A172 (cell line): ENCODE data around the gene AMFR. TPM values are rescaled to one million over a fixed set of nuclear protein-coding genes. Genes with fewer than 3 reads are reported as not detected.
A peak's percentile ranks its signal among the peaks of the same experiment; 100 is the strongest.

Experiments used
- DNase-seq: peaks from one replicate; pipeline ENCODE4 v3.0.0-alpha.2; 2015; ENCODE audit warnings: low spot score
- total RNA-seq: library from RNA; depleted of rRNA; stranded (reverse); fragments of >200 nt; shearing (Covaris generic); gene quantifications from 2 replicates; pipeline ENCODE4 v1.2.3, GENCODE V29; 2014

AMFR gene
- total RNA-seq, 1 experiment from 2014 or later = 172 TPM

DNA sequence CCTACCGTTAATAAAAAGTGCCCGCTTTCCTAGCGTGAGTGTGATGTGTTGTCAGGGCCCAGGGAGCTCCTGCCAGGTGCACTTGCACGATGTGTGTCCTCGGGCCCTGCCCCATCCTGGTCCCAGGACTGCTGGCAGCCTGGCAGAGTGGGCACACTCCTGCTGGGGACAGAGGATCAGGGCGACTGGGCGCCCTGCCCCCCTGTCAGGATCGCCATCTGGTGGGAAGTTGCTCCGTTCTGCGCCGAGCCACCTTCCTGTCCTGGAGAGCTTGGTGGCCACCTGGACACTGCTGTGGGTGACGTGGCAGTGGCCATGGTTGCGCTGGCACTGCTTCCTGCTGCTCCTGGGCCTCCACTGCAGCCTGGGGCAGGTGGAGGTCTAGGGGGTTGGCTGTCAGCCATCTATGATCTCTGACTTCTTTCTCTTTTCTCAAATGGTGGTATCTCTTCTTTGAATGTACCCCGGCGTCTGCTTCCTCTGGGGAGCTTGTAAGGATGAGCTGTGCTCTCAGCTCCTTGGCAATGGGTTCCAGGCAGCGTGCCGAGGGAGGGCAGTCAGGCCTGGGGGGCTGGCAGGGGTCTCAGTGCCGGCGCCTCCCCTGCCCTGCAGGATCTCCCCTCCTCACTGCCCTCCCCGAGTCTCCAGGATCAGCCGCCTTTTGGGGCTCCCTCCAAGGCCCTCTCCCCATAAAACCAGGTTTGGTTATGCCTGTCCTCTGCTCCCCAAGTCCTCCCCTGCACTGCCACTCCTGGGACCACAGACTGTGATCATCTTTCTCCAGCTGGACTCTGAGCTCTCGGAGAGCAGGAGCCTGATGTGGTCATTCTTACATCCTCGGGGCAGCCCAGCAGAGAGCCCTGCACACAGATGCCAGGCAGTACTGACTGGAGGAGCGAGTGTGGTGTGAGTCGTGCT is 76.9 kb downstream of the AMFR start:
- DNase-seq = no peak

DNA sequence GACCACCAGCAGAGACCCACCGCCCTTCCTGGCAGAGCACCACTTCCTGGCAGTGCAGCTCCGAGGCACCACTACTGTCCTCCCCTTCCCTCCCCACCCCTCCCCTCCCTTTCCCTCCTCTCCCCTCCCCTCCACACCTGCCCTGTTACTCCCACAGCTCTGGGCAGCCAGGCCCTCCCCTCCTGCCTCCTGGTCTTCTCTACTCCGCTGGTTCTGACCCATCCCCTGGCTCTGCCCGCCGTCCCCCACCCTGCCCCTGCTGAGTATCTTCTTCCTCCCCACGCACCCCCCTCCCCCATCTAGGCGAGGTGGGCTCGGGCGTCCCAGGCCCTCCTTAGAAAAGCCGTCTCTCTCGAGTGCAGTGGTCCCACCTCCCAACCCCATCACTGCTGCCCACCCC is 77.7 kb downstream of the AMFR start:
- DNase-seq = no peak

DNA sequence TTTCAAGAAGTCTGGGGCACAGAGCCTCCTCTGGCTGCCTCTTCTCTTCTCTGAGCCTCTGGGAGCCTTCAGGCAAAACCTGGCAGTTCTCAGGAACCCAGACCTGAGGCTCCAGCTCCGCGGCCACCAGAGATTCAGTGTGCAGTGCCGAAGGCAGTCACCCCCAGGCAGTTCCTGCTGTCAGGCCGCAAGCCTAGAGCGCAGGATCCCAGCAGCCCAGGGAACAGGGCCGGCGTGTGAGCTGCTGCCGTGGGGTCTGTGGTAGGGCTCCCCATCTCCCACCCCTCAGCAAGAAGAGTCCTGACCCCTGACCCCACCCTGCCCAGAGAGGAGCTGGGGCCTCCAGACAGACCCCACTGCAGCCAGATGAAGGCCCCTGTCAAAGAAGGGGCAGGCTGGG is 78.2 kb downstream of the AMFR start:
- no peak for DNase-seq

DNA sequence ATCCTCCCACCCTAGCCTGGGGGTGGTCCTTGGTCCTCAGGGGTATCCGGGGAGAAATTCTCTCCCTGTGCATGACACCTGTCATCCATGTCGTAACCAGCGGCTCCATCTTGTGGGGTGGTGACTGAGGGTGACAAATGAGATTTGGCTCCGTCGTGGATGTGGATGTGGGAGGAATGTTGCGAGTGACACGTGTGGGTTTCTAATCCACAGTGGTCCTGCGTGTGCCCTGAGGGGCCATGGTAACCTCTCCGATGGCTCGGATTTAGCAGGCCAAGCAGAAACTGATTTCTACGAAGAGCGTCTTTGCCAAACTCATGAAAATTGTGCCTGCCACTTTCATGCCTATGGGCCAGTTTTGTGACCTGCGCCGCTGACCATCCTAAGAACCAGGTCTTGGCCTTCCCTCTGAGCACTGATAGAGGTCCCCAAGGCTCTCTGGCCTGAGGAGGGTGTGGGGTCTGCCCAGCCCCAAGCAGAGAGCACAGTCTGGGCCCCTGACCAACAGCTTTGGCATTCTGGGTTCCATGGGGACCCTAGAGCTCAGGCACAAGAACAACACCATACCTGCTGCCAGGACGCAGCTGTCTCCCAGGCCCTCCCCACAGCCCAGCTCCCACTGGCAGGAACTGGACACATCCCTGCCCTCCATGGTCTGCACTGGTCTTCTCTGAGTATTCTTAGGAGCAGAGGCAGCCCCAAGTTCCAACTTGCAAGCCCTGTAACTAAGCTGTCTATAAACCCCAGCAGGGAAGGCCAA is 79.0 kb downstream of the AMFR start:
- no peak for DNase-seq

DNA sequence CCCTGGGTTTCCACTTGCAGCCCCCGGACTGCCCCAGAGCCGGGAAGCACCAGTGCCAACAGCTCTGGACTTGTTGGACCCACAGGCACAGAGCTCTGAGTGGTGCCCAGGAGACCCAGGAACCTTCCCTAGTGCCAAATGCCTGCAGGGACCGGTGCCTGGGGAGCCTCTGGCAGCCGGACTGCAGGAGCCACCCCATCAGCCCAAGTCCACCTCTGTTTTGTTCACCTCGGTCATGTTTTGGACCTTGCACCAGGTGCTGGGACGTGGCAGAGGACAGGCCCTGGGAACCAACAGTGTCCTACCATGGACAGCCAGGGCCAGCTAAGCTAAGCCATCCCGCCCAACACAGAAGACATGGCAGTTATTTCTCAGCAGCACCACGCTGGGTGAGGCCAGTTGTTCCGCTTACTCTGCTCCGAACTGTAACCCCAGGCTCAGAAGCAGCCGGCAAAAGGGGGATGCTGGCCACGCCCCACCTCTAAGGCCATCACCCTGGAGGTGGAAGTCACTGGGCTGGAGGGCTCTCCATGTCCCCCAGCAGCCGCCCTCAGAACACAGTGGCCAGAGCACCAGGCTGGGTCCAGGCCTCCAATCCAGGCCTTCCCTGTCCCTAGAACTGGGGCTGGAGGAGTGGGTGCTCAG is 79.8 kb downstream of the AMFR start:
- DNase-seq = no peak

DNA sequence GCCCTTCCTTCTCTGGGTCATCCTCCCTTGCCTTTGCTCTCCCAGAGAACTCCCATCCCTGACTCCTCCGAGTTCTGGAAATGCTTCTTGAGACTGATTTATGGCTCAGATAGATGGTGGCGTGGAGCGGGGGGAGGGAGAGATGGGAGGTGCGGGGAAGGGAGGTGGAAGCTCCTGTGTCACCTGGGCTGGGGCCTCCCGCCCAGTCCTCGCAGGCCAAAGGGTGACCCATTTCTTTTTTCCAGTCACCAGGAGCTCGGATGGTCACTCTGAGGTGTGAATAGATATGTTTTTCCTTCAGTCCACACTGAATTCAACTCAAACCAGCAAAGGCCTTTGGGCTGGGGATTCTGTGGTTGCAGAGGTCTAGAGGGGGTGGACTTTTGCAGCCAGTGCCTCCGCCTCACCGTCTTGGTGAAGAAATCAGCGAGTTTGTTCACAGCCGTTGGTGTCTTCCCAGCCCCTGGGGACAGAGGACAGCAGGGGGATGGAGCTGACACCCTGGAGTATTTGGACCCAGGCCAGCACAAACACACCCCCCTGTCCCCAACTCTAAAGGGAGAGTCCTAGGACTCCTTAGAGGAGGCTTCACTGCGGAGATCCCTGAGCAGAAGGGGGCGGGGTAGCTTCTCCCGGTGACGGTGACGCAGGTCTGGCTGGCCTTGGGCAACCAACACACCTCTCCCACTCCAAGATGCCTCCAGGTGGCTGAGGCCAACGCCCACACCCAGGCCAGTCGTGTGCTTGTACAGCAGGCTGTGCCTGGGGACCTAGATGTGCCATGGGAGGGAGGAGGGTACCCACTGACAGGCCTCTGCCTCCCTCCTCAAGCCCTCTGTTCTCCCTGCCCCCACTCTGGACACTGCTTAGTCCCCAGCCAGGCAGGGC is 80.6 kb downstream of the AMFR start:
- peak; percentile 19 for DNase-seq

DNA sequence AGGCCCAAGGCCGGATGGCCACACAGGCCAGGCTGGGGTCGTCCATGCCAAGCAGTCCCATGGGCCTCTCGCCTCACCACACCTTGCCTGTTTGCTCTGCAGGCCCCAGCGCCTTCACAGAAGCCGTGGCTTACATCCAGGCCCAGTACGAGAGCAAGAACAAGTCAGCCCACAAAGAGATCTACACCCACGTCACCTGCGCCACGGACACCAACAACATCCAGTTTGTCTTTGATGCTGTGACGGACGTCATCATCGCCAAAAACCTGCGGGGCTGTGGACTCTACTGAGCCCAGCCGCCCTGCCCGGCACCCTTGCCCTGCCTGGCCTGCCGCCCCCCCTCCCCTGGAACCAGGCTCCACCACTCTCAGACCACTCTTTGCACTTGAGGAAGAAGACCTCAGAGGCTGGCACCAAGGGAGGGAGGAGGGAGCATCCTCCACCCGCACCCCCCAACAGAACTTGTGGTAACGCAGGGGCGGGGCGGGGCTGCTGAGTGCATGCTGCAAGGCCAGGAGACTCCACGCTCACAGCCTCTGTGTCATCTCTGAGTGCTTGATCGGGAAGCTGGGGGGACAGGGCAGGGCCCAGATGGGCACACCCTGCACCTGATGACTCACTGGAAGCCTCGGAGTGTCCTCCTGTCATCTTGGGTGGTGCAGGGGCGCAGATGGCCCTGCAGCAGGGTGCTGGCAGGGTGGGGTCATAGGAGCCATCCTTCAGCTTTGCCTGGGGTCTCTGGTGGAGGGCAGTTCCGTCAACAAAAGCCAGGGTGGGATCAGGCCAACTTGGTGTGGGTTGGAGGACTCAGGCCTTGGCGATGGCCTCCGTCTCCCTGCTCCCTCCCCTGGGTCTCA is 81.5 kb downstream of the AMFR start:
- peak; percentile 89 for DNase-seq

DNA sequence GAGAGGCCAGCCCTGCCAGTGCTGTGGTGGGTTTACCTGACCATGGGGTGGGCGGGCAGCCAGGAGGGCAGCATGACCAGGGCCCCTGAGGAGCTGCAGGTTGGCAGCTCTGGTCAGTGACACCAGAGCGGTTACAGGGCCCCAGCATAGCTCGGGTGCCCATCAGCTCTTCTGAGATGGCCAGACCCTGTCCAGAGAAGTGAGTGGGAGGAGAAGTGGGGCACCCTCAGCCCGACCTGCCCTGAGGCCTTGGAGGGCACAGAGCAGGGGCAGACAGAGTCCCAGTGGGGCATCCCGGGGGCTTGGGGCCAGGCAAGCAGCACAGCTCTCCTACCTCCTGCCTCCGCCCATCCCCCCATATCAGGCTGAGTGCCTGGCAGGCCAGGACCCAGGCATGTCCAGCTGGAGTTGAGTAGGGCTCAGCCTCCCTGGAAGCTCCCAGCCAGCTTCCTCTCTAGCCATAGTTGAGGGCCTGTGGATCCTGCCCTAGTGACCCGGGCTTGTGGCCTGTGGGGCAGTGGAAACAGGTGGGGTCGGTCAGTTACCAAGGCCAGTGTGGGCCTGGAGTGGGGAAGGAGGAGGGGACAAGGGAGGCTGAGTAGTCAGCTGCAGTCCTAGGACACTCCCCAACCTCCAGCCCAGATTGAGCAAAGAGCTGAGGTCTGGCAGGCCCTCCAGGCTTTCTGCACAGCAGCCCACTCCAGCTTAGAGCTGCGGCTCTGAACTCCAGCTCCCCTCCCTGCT is 83.5 kb downstream of the AMFR start:
- no peak for DNase-seq

DNA sequence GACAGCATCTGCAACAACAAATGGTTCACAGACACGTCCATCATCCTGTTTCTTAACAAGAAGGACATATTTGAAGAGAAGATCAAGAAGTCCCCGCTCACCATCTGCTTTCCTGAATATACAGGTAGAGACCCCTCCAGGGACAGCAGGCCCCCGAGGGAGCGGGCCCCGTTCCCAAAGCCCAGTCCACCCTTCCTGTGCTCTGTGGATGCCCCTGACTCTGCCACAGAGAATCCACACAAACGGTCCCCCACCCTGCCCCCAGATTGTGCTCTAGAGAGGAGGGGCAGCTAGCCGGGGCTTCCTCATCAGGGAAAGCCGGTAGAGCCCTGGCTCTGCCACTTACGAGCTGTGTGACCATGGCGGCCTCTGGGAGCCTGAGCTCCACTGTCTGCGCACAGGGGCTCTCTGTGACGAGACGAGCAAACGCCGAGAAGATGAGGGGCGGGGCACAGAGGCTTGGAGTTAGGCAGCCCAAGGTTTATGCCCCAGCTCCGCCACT is 84.4 kb downstream of the AMFR start:
- no peak for DNase-seq

DNA sequence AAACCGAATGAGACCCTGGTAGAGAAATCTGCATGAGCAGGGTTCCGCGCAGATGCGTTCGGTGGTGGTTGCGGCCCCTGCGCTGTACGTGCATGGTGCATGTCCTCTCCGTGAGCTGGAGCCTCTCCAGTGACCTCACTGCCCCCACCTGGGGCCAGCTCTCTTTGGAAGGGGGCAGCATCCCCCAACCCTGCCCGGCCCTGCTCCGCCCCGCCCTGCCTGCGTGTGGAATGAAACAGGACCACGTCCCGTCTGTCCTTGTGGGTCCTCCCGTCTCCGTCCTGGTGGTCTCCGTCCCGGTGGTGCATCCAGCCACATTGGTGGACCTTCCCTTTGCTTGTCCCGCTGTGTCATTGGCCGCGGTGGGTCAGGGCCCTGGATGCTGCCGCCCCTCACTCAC is 84.9 kb downstream of the AMFR start:
- no peak for DNase-seq

DNA sequence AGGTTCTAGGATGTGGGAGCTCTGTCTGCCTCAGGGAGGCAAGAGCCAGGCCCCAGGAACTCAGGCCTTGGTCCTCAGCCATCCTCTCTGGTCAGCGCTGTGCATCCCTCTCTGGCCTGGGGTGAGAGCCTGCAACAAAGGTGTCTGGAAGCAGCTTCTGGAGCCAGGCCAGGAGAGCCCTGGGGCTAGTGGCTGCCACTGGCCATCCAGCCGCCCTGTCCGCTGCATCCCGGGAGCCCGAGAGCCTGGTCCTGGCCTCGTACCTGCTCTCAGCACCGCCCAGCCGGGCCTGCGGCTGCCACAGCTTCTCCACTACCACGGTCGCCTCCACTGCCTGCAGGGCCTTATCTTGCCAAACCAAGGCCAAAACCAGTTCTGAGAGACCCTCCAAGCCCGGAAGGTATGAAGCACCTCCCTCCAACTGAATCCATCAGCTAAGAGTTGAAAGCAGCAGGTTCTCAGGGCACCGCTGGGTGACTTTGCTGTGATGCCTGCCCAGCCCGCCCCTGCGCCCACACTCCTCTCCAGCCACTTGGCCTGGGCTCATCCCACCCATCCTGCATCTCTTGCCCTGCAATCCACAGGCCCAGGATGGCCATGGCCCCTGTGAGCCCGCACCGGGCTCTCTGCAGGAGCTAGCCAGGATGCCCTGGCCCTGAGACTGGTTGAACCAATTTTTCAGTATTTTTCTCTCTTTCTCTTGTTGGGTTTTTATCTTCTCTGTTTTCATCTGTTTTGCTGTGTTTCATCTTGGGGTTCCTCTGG is 85.7 kb downstream of the AMFR start:
- no peak for DNase-seq

DNA sequence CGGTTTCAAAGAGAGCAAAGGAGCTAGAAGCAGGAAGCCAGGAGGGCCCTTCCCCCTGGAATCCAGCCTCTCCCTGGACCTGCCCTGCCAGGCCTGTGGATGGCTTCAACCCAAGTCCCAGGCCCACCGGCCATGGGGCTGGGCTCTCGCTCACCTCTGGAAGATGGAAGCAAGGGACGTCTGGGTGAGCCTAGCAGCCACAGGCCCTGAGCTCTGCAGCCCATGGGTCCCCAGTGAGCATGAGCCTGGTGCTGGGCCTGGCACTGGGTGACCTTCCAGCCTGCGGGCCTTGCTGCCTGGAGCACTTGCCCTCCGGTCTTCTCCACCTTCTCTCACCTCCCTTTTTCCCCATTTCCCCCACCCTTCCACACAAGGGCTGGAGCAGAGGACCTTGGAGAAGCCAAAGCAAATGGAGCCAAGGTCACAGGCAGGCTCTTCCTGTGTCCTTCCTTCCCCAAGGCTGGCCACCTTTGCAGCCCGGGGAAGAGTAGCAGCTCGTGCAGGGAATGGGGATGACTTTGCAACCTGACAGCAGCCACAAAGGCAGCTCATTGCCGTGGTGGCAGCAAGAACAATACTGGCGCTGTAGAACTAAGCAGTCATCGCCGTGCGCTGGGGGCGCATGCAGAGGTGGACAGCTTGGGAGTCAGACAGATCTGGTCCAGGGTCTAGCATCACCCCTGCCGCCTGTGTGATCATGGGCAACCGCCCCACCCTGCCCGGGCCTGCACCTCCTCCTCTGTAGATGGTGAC is 86.6 kb downstream of the AMFR start:
- DNase-seq = no peak

DNA sequence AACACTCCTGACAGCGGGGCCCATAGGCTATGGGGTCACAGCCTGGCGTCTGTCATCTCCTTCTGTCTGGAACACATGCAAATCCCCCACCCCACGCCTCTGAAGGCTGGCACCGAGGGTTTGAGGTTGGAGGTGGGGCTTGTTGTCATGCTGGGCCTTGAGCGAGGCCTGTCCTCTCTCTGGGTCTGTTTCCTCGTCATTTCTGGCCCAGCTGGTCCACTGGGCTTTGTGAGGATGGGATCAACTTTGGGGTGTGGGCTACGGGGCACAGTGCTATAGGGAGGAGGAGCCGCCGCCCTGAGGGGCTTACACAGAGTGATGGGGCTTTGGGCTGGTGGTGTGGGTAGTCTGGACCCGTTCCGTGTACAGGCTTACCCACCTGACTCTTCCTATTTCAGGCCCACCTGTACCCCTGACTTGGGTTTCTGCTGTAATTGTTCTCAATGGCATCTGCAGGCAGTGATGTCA is 87.5 kb downstream of the AMFR start:
- DNase-seq = no peak

DNA sequence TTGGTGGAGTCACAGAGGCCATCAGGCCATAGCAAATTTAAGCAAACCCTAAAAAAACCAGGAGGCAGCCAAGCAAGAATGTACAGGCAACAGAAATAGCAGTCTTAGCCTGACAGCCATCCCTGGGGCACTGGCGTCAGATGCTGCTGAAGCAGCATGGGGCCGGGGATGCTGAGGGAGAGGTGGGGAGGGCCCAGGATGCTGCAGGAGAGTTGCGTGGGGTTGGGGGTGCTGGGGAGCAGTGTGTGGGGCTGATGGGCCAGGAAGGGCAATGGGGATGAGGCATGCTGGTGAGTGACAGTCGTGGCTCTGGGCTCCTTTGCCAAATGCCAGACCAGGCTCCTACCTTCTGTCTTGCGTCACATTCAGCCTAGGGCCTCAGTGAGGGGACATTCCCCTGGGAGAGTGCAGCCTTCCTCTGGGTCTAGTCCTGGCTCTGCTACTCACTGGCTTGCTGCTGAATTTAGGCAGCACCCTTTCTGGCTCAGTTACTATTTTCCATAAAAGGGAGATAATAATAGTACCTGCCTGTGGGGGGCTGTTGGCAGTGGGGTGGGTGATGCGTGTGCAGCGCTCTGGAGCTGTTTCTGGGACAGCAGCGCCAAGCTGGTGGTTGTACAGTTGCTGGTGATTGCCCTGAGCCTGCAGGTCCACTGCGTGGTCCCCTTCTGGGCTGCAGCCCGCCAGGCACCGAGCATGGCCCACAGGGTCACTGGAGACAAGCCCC is 88.1 kb downstream of the AMFR start:
- DNase-seq = no peak

DNA sequence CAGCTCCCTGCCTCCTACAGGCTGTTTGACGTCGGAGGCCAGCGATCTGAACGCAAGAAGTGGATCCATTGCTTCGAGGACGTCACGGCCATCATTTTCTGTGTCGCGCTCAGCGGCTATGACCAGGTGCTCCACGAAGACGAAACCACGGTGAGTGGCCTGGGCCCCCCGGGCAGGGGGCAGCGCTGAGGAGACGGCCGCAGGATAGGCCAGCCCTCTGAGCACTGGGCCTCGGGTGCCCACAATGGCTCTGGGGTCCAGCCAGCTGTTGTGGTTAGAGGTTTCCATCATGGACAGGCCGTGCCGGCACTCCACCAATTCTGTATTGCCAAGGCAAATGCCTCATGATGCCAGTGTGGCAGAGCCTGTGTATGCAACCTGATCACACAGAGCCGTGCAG is 88.6 kb downstream of the AMFR start:
- DNase-seq = no peak

DNA sequence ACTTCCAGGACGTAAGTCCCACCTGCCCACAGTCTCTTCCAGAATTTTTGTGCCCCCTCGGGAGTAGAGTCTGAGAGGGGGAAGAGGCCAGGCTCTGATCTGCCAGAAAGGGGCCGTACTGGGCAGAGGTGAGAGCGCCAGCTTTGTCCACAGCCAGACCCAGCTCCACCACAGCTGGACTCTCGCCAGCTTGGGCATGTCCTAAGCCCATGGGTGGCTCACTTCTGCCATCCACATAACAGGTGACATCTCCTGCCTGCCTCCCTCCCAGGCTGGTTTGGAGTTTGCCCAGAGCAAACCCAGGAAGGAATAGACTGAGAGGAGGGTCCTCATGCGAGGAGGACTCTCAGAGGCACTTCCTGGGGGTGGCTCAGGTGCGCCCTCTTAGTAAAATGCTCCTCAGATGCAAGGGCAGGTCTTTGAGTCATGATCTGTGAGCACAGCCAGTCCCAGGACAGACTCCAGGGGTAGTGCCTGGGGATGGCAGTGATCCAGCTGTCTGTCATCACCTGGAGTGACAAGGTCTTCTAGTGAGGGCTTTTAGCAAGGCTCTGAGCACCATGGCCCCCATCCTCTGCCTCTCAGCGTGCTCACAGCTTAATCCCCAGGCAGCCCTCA is 89.2 kb downstream of the AMFR start:
- DNase-seq = no peak

DNA sequence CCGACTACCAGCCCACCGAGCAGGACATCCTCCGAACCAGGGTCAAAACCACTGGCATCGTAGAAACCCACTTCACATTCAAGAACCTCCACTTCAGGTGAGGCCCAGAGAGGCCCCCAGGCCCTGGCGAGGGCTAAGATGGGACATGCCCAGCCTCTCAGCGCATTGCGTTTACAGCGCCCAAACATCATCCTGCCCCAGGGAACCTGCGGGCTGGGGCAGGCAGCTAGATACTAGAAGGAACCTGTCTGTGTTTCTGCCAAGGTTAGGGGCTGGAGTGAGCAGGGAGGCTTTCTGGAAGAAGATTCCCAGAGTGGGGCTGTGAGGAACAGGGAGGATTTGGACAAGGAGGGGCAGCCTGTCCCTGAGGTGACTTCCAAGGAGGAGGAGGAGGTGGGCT is 90.6 kb downstream of the AMFR start:
- DNase-seq = no peak
